Measurements from ENCODE around the gene PZP.

PZP gene

DNA sequence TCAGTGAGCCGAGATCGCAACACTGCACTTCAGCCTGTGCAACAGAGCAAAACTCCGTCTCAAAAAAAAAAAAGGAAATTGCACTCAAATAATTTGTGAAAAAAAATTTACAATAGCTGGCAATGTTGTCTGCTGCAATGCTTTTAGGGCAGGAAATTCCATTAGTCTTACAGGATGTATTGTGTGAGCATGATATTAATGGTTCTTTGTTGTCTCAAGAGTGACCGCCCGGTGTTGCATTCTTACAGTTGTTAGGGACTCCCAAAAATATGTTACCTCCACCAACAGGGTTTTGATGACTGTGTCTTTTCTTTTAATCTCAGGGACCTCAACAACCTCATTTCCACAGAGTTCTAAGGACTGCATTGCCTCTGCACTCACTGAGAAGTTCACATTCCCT, 44.8 kb downstream of the PZP start:
- TF ChIP-seq, protein P1, sequence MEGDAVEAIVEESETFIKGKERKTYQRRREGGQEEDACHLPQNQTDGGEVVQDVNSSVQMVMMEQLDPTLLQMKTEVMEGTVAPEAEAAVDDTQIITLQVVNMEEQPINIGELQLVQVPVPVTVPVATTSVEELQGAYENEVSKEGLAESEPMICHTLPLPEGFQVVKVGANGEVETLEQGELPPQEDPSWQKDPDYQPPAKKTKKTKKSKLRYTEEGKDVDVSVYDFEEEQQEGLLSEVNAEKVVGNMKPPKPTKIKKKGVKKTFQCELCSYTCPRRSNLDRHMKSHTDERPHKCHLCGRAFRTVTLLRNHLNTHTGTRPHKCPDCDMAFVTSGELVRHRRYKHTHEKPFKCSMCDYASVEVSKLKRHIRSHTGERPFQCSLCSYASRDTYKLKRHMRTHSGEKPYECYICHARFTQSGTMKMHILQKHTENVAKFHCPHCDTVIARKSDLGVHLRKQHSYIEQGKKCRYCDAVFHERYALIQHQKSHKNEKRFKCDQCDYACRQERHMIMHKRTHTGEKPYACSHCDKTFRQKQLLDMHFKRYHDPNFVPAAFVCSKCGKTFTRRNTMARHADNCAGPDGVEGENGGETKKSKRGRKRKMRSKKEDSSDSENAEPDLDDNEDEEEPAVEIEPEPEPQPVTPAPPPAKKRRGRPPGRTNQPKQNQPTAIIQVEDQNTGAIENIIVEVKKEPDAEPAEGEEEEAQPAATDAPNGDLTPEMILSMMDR (IDR thresholded peaks at IDR 0.05; ENCODE audit: extremely low read depth, insufficient read depth, missing control alignments): no peak
- in situ Hi-C loops (cut with MboI; ENCODE audit: low pct_unique_long_range_greater_than_20kb, low sequenced_read_pairs, unreplicated experiment): no loop called here
- no peak for DNase-seq (ENCODE audit: low spot score)

DNA sequence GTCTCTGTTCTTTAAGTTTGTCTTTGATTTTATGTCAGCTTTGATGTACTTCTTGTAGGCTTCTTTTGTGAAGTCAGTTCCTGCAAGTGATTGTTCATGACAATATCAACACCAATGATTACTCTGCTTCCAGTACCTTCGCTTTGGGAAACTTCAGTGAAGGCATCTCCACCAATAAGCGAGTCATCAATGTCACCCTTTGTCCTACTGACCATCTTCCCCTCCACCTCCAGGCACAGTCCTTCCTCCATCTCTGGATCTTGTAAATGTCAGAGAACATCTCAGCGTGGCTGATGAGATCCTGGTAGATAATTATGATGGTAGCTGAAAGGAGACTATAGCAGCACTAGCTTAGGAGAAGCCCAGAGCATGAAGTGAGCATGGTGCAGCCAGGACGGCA, 52.1 kb downstream of the PZP start:
- in situ Hi-C loops (cut with MboI; ENCODE audit: low pct_unique_long_range_greater_than_20kb, low sequenced_read_pairs, unreplicated experiment): no loop called here
- TF ChIP-seq, protein P1 (IDR thresholded peaks at IDR 0.05; ENCODE audit: extremely low read depth, insufficient read depth, missing control alignments): no peak
- DNase-seq (ENCODE audit: low spot score): no peak

DNA sequence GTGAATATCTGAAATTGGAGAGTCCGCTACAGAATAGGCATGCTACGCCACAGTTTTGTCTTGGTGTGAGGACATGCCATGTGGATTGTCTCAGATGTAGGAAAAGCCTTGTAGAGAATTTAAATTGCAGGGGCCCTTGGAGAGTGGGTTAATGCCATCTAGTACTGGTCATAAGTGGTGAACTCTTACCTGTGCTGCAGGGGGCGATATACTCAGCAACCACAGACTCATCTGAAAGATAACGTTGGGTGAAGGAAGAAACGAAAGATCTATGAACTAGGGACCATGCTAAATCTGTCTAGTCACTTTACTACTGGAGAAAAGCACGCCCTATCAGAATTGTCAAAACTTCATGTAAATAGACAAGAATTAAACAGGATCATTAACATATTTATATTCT, 58.8 kb downstream of the PZP start:
- in situ Hi-C loops (cut with MboI; ENCODE audit: low pct_unique_long_range_greater_than_20kb, low sequenced_read_pairs, unreplicated experiment): no loop called here
- TF ChIP-seq, protein P1 (IDR thresholded peaks at IDR 0.05; ENCODE audit: extremely low read depth, insufficient read depth, missing control alignments): peak; percentile 15
- DNase-seq (ENCODE audit: low spot score): no peak

DNA sequence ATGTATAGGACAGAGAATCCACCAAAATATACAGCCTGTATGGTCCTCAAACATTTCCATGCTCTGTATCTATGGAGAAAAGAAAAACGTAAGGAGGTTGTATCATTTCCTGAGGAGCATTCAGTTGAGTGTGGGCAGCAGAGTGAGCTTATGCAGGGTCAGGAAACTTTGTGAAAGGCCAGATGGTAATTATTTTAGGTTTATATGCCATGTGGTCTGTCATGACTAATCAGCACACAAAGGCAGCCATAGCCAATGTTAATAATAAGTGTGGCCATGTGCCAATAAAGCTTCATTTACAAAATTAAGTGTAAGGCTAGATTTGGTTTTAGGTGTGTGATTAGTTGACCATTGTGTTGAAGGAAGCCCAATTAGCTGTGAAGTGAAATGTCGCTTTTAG, 59.3 kb downstream of the PZP start:
- TF ChIP-seq, protein P1 (IDR thresholded peaks at IDR 0.05; ENCODE audit: extremely low read depth, insufficient read depth, missing control alignments): no peak
- DNase-seq (ENCODE audit: low spot score): no peak
- in situ Hi-C loops (cut with MboI; ENCODE audit: low pct_unique_long_range_greater_than_20kb, low sequenced_read_pairs, unreplicated experiment): no loop called here

DNA sequence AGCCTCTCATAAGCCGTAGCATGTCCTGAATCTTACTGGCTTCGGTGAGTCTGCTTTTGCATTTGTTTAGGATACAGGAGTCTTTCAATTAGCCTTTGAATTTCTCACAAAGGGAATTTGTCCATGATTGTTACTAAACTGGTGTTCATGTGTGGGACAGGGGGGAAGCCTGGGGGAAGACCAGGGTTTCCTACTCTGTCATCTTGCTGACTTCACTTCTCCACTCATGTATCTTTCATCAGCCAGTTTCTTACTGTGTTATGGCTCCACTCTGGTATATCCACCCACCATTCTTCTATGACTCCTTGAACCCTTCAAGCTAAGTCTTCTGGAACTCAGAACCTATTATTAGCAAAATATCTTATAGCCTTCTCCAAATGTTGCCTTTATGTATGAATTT, 60.7 kb downstream of the PZP start:
- in situ Hi-C loops (cut with MboI; ENCODE audit: low pct_unique_long_range_greater_than_20kb, low sequenced_read_pairs, unreplicated experiment): no loop called here
- DNase-seq (ENCODE audit: low spot score): no peak
- TF ChIP-seq, protein P1 (IDR thresholded peaks at IDR 0.05; ENCODE audit: extremely low read depth, insufficient read depth, missing control alignments): no peak

DNA sequence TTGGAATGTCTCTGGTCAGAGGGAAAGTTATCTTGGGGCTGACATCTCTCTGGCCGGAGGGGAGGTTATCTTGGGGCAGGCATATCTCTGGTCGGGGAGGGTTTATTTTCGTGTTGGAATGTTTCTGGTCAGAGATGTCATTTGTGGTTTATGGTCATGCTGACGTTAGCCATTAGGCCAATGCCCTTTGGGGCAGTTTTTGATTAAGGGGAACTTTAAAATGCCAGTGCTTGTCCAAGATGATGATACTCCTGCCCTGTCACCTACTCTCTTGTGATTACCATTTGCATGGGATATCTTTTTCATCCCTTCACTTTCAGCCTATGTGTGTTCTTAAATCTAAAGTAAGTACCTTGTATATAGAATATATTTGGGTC, 63.5 kb downstream of the PZP start:
- TF ChIP-seq, protein P1 (IDR thresholded peaks at IDR 0.05; ENCODE audit: extremely low read depth, insufficient read depth, missing control alignments): no peak
- in situ Hi-C loops (cut with MboI; ENCODE audit: low pct_unique_long_range_greater_than_20kb, low sequenced_read_pairs, unreplicated experiment): no loop called here
- no peak for DNase-seq (ENCODE audit: low spot score)

All from GM13977 (cell line).